HFF-Myc (cell line): Measurements from ENCODE around the gene INPP5A.
"Not testable (repeated sequence)": the region's sequence is repeated elsewhere in the genome, so short reads cannot be mapped to it uniquely, and the experiment has no call there.

Source experiments
- DNase-seq: peaks from one replicate; pipeline ENCODE4 v3.0.0-alpha.2; 2011; ENCODE audit warnings: low read depth; ENCODE audit errors: extremely low read depth
- H3K4me3 ChIP-seq: replicated peaks from 2 replicates; pipeline ENCODE4 v1.5.1; 2011; ENCODE audit warnings: low read depth, mild to moderate bottlenecking, control low read depth, low read length
- CTCF ChIP-seq: IDR thresholded peaks from 2 replicates; pipeline ENCODE4 v1.5.1; 2012; ENCODE audit warnings: mild to moderate bottlenecking, low read depth, low read length, control low read depth; ENCODE audit errors: missing control alignments

The INPP5A gene

GRCh38 chr10:132548106-132548823, 10.7 kb downstream of the INPP5A start:
- H3K4me3 ChIP-seq = no peak overlapping the region
- no peak for DNase-seq
- TF ChIP-seq CTCF = no peak

GRCh38 chr10:132548869-132549268, 11.3 kb downstream of the INPP5A start:
- no peak for DNase-seq
- TF ChIP-seq CTCF = no peak
- no peak overlapping the region for H3K4me3 ChIP-seq

- no peak for DNase-seq
- H3K4me3 ChIP-seq = no peak overlapping the region
- TF ChIP-seq CTCF = no peak
Measured at GRCh38 chr10:132549371-132549770, 11.8 kb downstream of the INPP5A start.

GRCh38 chr10:132550366-132551092, 12.9 kb downstream of the INPP5A start:
- H3K4me3 ChIP-seq = no peak overlapping the region
- TF ChIP-seq CTCF = no peak
- no peak for DNase-seq

- no peak overlapping the region for H3K4me3 ChIP-seq
- no peak for DNase-seq
- no peak for TF ChIP-seq CTCF
Measured at GRCh38 chr10:132551093-132551807, 13.7 kb downstream of the INPP5A start.

- DNase-seq = no peak
- H3K4me3 ChIP-seq = no peak overlapping the region
- TF ChIP-seq CTCF = no peak
Measured at GRCh38 chr10:132551808-132552130, 14.2 kb downstream of the INPP5A start.

- H3K4me3 ChIP-seq, DNase-seq: not testable (repeated sequence)
Measured at GRCh38 chr10:132552635-132553034, 15.0 kb downstream of the INPP5A start.

- not testable (repeated sequence) for DNase-seq, H3K4me3 ChIP-seq
Measured at GRCh38 chr10:132553568-132553967, 16.0 kb downstream of the INPP5A start.
